Measurements from ENCODE around the gene CLEC16A.

GRCh38 chr16:11114366-11115164, 170.2 kb downstream of the CLEC16A start:
- TF ChIP-seq CTCF (IDR thresholded peaks at IDR 0.05) (no peak), POLR2A (IDR thresholded peaks at IDR 0.05) (no peak)

All from transverse colon (tissue), 3 donors.